Sigmoid colon (tissue), 7 donors: ENCODE data around the gene OR2H1. TPM values are rescaled to one million over a fixed set of nuclear protein-coding genes. Genes with fewer than 3 reads are reported as not detected.
"Not testable (repeated sequence)": the region's sequence is repeated elsewhere in the genome, so short reads cannot be mapped to it uniquely, and the experiment has no call there.

Source experiments
- DNase-seq: peaks from one replicate; pipeline ENCODE4 v3.0.0-alpha.2; 2019
- H3K27ac ChIP-seq, 4 donors: fragments of 200-600 bp; sonication (generic); one replicate each; pipeline ENCODE4 v1.5.1; 2016 to 2019; ENCODE audit warnings: mild to moderate bottlenecking in 1 of 4
- H3K27me3 ChIP-seq, 3 donors: fragments of 200-600 bp; sonication (generic); one replicate each; pipeline ENCODE4 v1.5.1; 2019; ENCODE audit warnings: mild to moderate bottlenecking in 1 of 3
- H3K36me3 ChIP-seq, 4 donors: fragments of 200-600 bp; sonication (generic); one replicate each; pipeline ENCODE4 v1.5.1; 2016 to 2019
- H3K4me1 ChIP-seq, 4 donors: fragments of 200-600 bp; sonication (generic); one replicate each; pipeline ENCODE4 v1.5.1; 2017 to 2019
- H3K4me3 ChIP-seq, 4 donors: fragments of 200-600 bp; sonication (generic); one replicate each; pipeline ENCODE4 v1.5.1; 2017 to 2019; ENCODE audit warnings: mild to moderate bottlenecking in 2 of 4, moderate library complexity in 1 of 4
- H3K9me3 ChIP-seq, 4 donors: fragments of 200-600 bp in 3 of 4; sonication (generic) in 3 of 4; one replicate each; pipeline versions ENCODE4 v1.5.1 to v1.6.1; 2013 to 2019
- EP300 ChIP-seq, 4 donors: sonication (generic); formaldehyde crosslinking; IDR thresholded peaks; one replicate each; pipeline ENCODE4 v1.6.1; 2017; ENCODE audit warnings: antibody characterized with exemption in 4 of 4
- POLR2A ChIP-seq, 2 donors: fragments of 450-650 bp; IDR thresholded peaks; one replicate each; pipeline ENCODE4 v1.6.1; 2016; ENCODE audit warnings: antibody characterized with exemption in 2 of 2, mild to moderate bottlenecking in 2 of 2, moderate library complexity in 2 of 2
- POLR2AphosphoS5 ChIP-seq, 4 donors: sonication (generic); formaldehyde crosslinking; IDR thresholded peaks; one replicate each; pipeline ENCODE4 v1.6.1; 2017; ENCODE audit warnings: antibody characterized with exemption in 4 of 4
- WGBS, 2 donors: extraction: QIAGEN DNeasy Blood & Tissue Kit; methylation state at CpG; one replicate each; pipeline ENCODE4 v1.1.7; 2013; 5-methylcytosine and 5-hydroxymethylcytosine counted together
- intact Hi-C: fragments of 100-400 bp; cut with DNase I; formaldehyde crosslinking; loops from one replicate; pipeline ENCODE4 v1.15.1; 2023
- polyA plus RNA-seq, 3 donors: library from polyadenylated mRNA; stranded (reverse); fragments of 200-250 nt; gene quantifications; one replicate each; pipeline ENCODE4 v1.2.3, GENCODE V29; 2013
- total RNA-seq, 4 donors: library from RNA; depleted of rRNA; stranded (reverse); fragments of >200 nt; gene quantifications; one replicate each; pipeline ENCODE4 v1.1.0, GENCODE V29; 2016
- TF ChIP-seq, protein P1 (sequence below), 4 experiments: fragments of 450-650 bp in 3 of 4; fragments of 200-600 bp in 1 of 4; IDR thresholded peaks; one replicate each; pipeline ENCODE4 v1.5.1; 2016 to 2019; ENCODE audit warnings: antibody characterized with exemption in 4 of 4, mild to moderate bottlenecking in 3 of 4, moderate library complexity in 2 of 4
- donor health status: healthy with polysubstance abuse.
- donor health status: Bipolar disorder and iron deficiency.
- donor health status: healthy.

OR2H1 gene
- total and polyA plus RNA-seq, 7 donors = not detected

- no peaks in the 10 kb centered on the region for H3K9me3 ChIP-seq
- intact Hi-C loops = no loop called here
- no peak for DNase-seq
- H3K36me3 ChIP-seq = no peaks in the 10 kb centered on the region
- H3K4me3 ChIP-seq = no peak overlapping the region
- no peak overlapping the region for H3K27ac ChIP-seq
- no peaks in the 10 kb centered on the region for H3K27me3 ChIP-seq
- H3K4me1 ChIP-seq = no peaks in the 10 kb centered on the region
- TF ChIP-seq, protein P1, sequence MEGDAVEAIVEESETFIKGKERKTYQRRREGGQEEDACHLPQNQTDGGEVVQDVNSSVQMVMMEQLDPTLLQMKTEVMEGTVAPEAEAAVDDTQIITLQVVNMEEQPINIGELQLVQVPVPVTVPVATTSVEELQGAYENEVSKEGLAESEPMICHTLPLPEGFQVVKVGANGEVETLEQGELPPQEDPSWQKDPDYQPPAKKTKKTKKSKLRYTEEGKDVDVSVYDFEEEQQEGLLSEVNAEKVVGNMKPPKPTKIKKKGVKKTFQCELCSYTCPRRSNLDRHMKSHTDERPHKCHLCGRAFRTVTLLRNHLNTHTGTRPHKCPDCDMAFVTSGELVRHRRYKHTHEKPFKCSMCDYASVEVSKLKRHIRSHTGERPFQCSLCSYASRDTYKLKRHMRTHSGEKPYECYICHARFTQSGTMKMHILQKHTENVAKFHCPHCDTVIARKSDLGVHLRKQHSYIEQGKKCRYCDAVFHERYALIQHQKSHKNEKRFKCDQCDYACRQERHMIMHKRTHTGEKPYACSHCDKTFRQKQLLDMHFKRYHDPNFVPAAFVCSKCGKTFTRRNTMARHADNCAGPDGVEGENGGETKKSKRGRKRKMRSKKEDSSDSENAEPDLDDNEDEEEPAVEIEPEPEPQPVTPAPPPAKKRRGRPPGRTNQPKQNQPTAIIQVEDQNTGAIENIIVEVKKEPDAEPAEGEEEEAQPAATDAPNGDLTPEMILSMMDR (IDR thresholded peaks at IDR 0.05) = no peak
- no peak for TF ChIP-seq POLR2A (IDR thresholded peaks at IDR 0.05)
- TF ChIP-seq POLR2AphosphoS5 (IDR thresholded peaks at IDR 0.05) = no peak
- WGBS, 2 donors = 53 to 65% methylated on average over 1 of the region's 1 CpG
These were observed 31.9 kb upstream of the OR2H1 start for GRCh38 chr6:29425075-29425474.

GRCh38 chr6:29426654-29427053, 30.3 kb upstream of the OR2H1 start:
- no peaks in the 10 kb centered on the region for H3K27me3 ChIP-seq
- TF ChIP-seq EP300 (IDR thresholded peaks at IDR 0.05) (no peak), POLR2AphosphoS5 (IDR thresholded peaks at IDR 0.05) (no peak), POLR2A (IDR thresholded peaks at IDR 0.05) (no peak)
- TF ChIP-seq, protein P1 (IDR thresholded peaks at IDR 0.05) = no peak
- no peaks in the 10 kb centered on the region for H3K4me1 ChIP-seq
- DNase-seq = no peak
- intact Hi-C loops = no loop called here
- whole genome bisulfite sequencing, 2 donors = 77 to 89% methylated on average over 3 of the region's 3 CpGs
- H3K4me3 ChIP-seq = no peak overlapping the region
- no peaks in the 10 kb centered on the region for H3K9me3 ChIP-seq
- no peaks in the 10 kb centered on the region for H3K36me3 ChIP-seq
- H3K27ac ChIP-seq = no peak overlapping the region

- H3K27ac ChIP-seq, intact Hi-C loops, H3K4me1 ChIP-seq, H3K27me3 ChIP-seq, H3K9me3 ChIP-seq, DNase-seq, H3K4me3 ChIP-seq, H3K36me3 ChIP-seq: not testable (repeated sequence)
- whole genome bisulfite sequencing, 2 donors = 77 to 86% methylated on average over 18 of the region's 18 CpGs
These were observed 20.2 kb upstream of the OR2H1 start for GRCh38 chr6:29436730-29437129.

- H3K9me3 ChIP-seq = no peaks in the 10 kb centered on the region
- no peaks in the 10 kb centered on the region for H3K4me1 ChIP-seq
- TF ChIP-seq, protein P1 (IDR thresholded peaks at IDR 0.05) = no peak
- TF ChIP-seq EP300 (IDR thresholded peaks at IDR 0.05) (no peak), POLR2A (IDR thresholded peaks at IDR 0.05) (no peak)
- DNase-seq = no peak
- intact Hi-C loops = no loop called here
- no peaks in the 10 kb centered on the region for H3K27me3 ChIP-seq
- H3K36me3 ChIP-seq = no peaks in the 10 kb centered on the region
- H3K4me3 ChIP-seq = no peak within 1 kb of the TSS
- H3K27ac ChIP-seq = no peak within 1 kb of the TSS
These were observed 17.9 kb upstream of the OR2H1 start, which contains the start of gene OR10C1 for GRCh38 chr6:29439006-29439405. TSS of gene OR10C1 (plus strand) at chr6:29439306. CDS start at chr6:29440016, 710 bp downstream.

GRCh38 chr6:29442719-29443118, 14.2 kb upstream of the OR2H1 start:
- WGBS, 2 donors = 86 to 94% methylated on average over 1 of the region's 1 CpG

GRCh38 chr6:29444031-29444430, 12.9 kb upstream of the OR2H1 start:
- H3K27ac ChIP-seq, DNase-seq, intact Hi-C loops, H3K4me3 ChIP-seq, H3K36me3 ChIP-seq, H3K9me3 ChIP-seq, H3K4me1 ChIP-seq, H3K27me3 ChIP-seq: not testable (repeated sequence)
- WGBS, 2 donors = 52 to 87% methylated on average over 1 of the region's 1 CpG

More at GRCh38 chr6:29442719-29443118, 14.2 kb upstream of the OR2H1 start:
- no peaks in the 10 kb centered on the region for H3K36me3 ChIP-seq
- DNase-seq = no peak
- H3K4me1 ChIP-seq = no peaks in the 10 kb centered on the region
- H3K4me3 ChIP-seq = no peak overlapping the region
- H3K9me3 ChIP-seq = no peaks in the 10 kb centered on the region
- intact Hi-C loops = no loop called here
- no peaks in the 10 kb centered on the region for H3K27me3 ChIP-seq
- H3K27ac ChIP-seq = no peak overlapping the region
- no peak for TF ChIP-seq EP300 (IDR thresholded peaks at IDR 0.05)
- no peak for TF ChIP-seq POLR2AphosphoS5 (IDR thresholded peaks at IDR 0.05)
